Nucleus accumbens (tissue), 56 donors: ENCODE measurements around the gene DGKG.

Source experiments
- DNase-seq, 56 donors: peaks; one replicate each; lab custom pipeline; 2025; lab: John Stamatoyannopoulos, UW

Gene DGKG

GRCh38 chr3:186097663-186098451 is 264.2 kb downstream of the DGKG start:
- peak; percentile 27 to 95 (median 84) for DNase-seq

- no peak for DNase-seq
These were observed 264.7 kb downstream of the DGKG start for GRCh38 chr3:186097317-186097662.
